HEK293 (cell line): ENCODE results near the gene DPH5.
"Not testable (repeated sequence)": the region's sequence is repeated elsewhere in the genome, so short reads cannot be mapped to it uniquely, and the experiment has no call there.

Source experiments
- CTCF ChIP-seq: fragments of 450-650 bp; formaldehyde crosslinking; IDR thresholded peaks from 2 replicates; pipeline ENCODE4 v1.5.1; 2016; ENCODE audit warnings: missing biosample characterization, missing genetic modification characterization
- PBX3 ChIP-seq: sonication (generic); formaldehyde crosslinking; IDR thresholded peaks from 2 replicates; pipeline ENCODE4 v1.8.1; 2022; ENCODE audit warnings: mild to moderate bottlenecking, moderate library complexity, missing genetic modification reagents
- REST ChIP-seq: fragments of 450-650 bp; formaldehyde crosslinking; IDR thresholded peaks from 2 replicates; pipeline ENCODE4 v1.5.1; 2016; ENCODE audit warnings: missing biosample characterization, missing genetic modification characterization
- TCF7L2 ChIP-seq: IDR thresholded peaks from 2 replicates; pipeline ENCODE4 v1.6.1; 2011; ENCODE audit warnings: low read depth, mild to moderate bottlenecking, inconsistent platforms, low read length, moderate library complexity, borderline replicate concordance
- TSHZ1 ChIP-seq: fragments of 450-650 bp; formaldehyde crosslinking; IDR thresholded peaks from 2 replicates; pipeline ENCODE4 v1.5.1; 2016; ENCODE audit warnings: missing biosample characterization, missing genetic modification characterization, borderline replicate concordance
- ZBTB1 ChIP-seq: fragments of 450-650 bp; formaldehyde crosslinking; IDR thresholded peaks from 2 replicates; pipeline ENCODE4 v1.5.1; 2016; ENCODE audit warnings: missing biosample characterization, missing genetic modification characterization
- ZBTB7A ChIP-seq: fragments of 450-650 bp; formaldehyde crosslinking; IDR thresholded peaks from 2 replicates; pipeline ENCODE4 v1.5.1; 2016; ENCODE audit warnings: low read depth, missing biosample characterization, missing genetic modification characterization
- ZNF175 ChIP-seq: fragments of 450-650 bp; formaldehyde crosslinking; IDR thresholded peaks from 2 replicates; pipeline ENCODE4 v1.5.1; 2016; ENCODE audit warnings: missing biosample characterization, missing genetic modification characterization
- ZNF707 ChIP-seq: fragments of 450-650 bp; formaldehyde crosslinking; IDR thresholded peaks from 2 replicates; pipeline ENCODE4 v1.5.1; 2016; ENCODE audit warnings: missing biosample characterization, missing genetic modification characterization
- ZNF792 ChIP-seq: fragments of 450-650 bp; formaldehyde crosslinking; IDR thresholded peaks from 2 replicates; pipeline ENCODE4 v1.5.1; 2016; ENCODE audit warnings: missing biosample characterization, missing genetic modification characterization

GRCh38 chr1:101032129-101032528 is 6.5 kb upstream of the DPH5 start:
- TF ChIP-seq ZBTB7A; REST (tag by site-specific recombination); PBX3 (CRISPR knock-in tag); CTCF (tag by site-specific recombination); ZNF792; ZBTB1 (tag by site-specific recombination); TSHZ1 (tag by site-specific recombination); ZNF175 (tag by site-specific recombination); TCF7L2; ZNF707 (tag by site-specific recombination): not testable (repeated sequence)
